HL-60 (cell line): ENCODE results near the gene CEP295NL.

Experiments used
- CTCF ChIP-seq: IDR thresholded peaks from one replicate; pipeline ENCODE4 v1.5.1; 2011; ENCODE audit warnings: low read length, control low read depth, inconsistent platforms; ENCODE audit not compliant: insufficient read depth
- GABPA ChIP-seq: IDR thresholded peaks from 2 replicates; pipeline ENCODE4 v1.6.1; 2012; ENCODE audit warnings: low read depth
- POLR2AphosphoS5 ChIP-seq: IDR thresholded peaks from 2 replicates; pipeline ENCODE4 v1.6.1; 2012; ENCODE audit warnings: low read depth
- REST ChIP-seq: IDR thresholded peaks from 2 replicates; pipeline ENCODE4 v1.6.1; 2012; ENCODE audit warnings: low read depth; ENCODE audit not compliant: insufficient replicate concordance
- SPI1 ChIP-seq: IDR thresholded peaks from 2 replicates; pipeline ENCODE4 v1.6.1; 2012; ENCODE audit warnings: low read depth, mild to moderate bottlenecking, borderline replicate concordance

- TF ChIP-seq CTCF: no peak
- TF ChIP-seq GABPA: no peak
- TF ChIP-seq POLR2AphosphoS5: no peak
- TF ChIP-seq REST: no peak
- no peak for TF ChIP-seq SPI1
These were observed 32.7 kb upstream of the CEP295NL start for GRCh38 chr17:78935419-78936323.
